HG03025 (cell line): ENCODE data around the gene GBP6.
"Not testable (repeated sequence)": the region's sequence is repeated elsewhere in the genome, so short reads cannot be mapped to it uniquely, and the experiment has no call there.

Experiments used
- ATAC-seq: cut with Tn5 transposase; IDR thresholded peaks from one replicate; pipeline ENCODE4 v1.9.1; 2021; ENCODE audit warnings: mild to moderate bottlenecking, moderate library complexity; ENCODE audit not compliant: unreplicated experiment, low FRiP score

The GBP6 gene

DNA sequence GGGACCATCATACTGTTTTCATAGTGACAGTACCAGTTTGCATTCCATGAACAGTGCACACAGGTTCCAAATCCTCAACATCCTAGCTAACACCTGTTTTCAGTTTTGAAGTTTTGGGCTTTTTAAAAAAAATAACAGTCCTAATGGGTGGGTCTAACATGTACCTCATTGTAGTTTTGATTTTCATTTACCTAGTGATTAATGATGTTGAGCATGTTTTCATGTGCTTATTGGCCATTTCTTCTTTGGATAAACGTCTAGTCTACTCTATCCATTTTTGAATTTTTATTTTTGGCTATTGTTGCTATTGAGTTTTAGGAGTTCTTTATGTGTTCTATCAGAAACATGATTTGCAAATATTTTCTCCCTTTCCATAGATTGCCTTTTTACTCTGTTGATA is 3.4 kb downstream of the GBP6 start:
- no peak for ATAC-seq

DNA sequence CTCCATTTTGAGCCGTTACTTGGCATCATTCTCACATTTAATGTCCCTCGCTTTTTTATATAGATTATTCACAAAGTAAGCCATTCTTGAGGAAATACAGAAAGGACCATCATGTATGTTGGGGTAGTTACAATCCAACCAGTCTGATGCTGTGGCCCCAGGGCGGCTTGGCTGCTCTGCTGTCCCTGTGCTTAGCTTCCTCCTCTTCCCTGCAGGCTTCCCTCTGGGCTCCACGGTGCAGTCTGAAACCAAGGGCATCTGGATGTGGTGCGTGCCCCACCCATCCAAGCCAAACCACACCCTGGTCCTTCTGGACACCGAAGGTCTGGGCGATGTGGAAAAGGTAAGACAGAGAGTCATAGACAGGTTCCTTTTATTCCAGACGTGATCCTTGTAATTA is 5.5 kb downstream of the GBP6 start:
- no peak for ATAC-seq

DNA sequence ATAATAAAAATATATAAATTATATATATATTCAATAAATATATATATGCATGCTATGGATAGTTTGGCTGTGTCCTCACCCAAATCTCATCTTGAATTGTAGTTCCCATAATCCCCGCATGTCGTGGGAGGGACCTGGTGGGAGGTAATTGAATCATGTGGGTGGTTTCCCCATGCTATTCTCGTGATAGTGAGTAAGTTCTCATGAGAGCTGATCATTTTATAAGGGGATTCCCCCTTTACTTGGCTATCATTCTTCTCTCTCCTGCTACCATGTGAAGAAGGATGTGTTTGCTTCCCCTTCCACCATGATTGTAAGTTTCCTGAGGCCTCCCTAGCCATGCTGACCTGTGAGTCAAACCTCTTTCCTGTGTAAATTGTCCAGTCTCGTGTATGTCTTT is 10.0 kb downstream of the GBP6 start:
- ATAC-seq, result not testable (repeated sequence)

GRCh38 chr1:89378001-89378400 is 14.1 kb downstream of the GBP6 start:
- no peak for ATAC-seq

DNA sequence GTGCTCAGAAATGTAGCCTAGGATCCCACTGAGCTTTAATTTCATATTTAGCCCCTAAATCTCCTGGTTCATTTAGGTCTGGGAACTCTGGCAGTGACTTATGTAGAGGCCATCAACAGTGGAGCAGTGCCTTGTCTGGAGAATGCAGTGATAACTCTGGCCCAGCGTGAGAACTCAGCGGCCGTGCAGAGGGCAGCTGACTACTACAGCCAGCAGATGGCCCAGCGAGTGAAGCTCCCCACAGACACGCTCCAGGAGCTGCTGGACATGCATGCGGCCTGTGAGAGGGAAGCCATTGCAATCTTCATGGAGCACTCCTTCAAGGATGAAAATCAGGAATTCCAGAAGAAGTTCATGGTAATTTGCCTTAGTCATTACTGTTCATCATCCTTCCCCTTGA is 17.8 kb downstream of the GBP6 start:
- no peak for ATAC-seq

- no peak for ATAC-seq
These were observed 18.6 kb downstream of the GBP6 start for GRCh38 chr1:89382479-89382878.

DNA sequence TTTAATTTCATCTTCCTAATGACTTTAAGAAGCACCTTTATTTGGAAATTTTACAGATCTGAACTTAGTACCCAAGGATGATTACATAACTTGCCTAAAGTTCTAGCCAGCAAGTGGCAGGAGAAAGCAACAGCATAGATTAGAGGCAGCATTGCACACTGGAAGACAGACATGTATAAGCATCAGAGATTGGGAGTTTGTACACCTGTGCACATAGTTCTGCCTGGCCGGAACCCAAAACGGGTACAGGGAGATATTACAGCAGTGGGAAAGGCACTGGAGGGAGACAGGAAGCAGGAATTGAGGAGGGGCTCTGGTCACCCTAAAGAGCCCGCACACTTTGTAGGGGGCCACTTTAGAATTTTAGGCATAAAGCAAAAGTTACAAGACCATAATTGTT is 19.3 kb downstream of the GBP6 start:
- no peak for ATAC-seq

DNA sequence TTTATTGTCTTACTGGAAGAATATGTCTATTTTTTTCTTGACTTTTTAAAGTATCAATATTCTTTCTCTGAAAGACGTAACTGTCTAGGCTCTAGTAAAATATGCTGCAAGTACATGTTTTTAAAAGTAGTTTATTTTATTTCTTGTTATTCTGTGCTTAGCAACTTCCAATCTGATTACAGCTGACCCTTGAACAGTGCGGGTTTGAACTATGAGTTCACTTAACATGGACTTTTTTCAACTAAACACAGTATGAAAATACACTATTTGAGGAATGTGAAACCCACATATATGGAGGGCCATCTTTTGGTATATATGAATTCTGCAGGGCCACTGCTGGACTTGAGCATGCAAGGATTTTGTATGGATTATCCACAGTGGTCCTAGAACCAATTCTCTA is 26.8 kb downstream of the GBP6 start:
- no peak for ATAC-seq

- ATAC-seq, result no peak
These were observed 27.8 kb downstream of the GBP6 start for GRCh38 chr1:89391686-89392085.

- ATAC-seq, result no peak
These were observed 31.0 kb downstream of the GBP6 start for GRCh38 chr1:89394851-89395250.

GRCh38 chr1:89396902-89397301 is 33.0 kb downstream of the GBP6 start:
- ATAC-seq, result no peak

- no peak for ATAC-seq
These were observed 41.5 kb downstream of the GBP6 start for GRCh38 chr1:89405275-89405929.

GRCh38 chr1:89407360-89407759 is 43.5 kb downstream of the GBP6 start:
- ATAC-seq, result no peak

DNA sequence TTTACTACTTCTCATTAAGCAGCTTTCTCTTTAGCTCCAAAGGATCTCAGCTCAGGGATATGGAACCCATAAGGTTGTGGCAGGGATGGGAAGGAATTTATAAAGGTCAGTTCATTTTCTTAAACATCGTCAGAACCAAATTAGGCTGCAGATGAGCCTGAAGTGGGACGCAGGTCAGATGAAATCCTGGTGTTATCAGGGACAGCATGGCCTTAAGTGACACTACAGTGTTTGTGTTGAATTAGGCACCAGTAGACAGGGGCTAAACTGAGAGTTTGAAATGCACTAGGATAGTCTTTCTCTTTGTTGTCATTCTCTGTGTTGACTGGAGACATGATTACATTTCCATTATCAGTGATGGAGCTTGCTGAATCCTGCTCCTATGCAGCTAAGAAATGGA is 43.9 kb downstream of the GBP6 start:
- not testable (repeated sequence) for ATAC-seq

DNA sequence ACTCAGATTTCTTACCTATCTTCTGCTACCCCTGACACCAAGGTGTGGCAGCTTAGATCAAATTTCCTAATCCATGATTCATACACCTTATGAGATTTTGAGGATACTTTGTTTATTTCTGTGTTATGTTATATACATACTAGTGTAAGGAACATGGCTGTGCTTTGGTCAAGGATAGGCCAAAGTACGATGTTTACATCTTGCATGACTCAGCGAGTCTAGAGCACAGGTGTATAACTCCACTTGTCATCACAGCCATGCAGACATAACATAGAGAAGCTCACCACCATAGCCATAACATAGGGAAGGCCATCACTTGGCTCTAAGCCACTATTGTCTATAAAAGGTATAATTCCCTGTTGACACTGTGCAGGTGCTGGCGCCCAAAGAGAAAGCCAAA is 61.2 kb downstream of the GBP6 start:
- no peak for ATAC-seq

DNA sequence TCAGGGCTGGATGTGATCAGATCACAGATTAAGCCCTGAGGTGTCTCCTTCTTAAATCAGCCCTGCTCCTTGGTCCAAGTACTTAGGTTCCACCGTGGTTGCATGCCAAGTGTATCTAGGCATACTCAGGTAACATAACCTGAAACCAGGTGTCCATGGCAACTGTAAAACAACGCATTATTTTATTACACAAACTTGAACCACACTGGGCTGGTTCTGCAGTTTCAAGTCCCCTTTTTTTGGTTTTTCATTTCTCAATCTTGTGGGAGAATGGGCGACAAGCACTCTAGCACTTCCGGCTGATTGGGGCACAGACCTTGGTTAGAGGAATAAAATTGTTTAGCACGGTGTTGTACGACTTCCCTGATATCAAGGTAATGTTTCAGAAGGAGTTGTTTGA is 65.2 kb downstream of the GBP6 start:
- ATAC-seq, result no peak

DNA sequence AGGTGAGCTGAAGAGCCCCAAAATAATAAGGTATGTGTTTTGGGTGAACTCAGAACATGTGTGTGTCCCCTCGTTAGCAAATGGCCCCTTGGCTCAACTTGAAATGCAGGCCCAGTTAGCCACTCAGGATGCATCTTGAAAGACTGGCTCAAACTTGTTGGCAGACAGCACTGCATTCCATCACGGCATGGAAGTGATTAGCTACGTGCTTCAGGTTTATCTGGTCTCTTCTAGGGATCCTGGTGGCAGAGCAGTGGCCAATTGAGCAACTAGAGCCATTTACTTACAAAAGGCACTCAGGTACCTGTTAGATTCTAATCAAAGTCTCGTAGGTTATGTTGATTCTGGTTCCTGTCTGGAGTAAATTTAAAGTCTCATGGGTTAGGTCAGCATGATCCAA is 65.8 kb downstream of the GBP6 start:
- not testable (repeated sequence) for ATAC-seq

- ATAC-seq, result no peak
These were observed 69.6 kb downstream of the GBP6 start for GRCh38 chr1:89433421-89433820.

DNA sequence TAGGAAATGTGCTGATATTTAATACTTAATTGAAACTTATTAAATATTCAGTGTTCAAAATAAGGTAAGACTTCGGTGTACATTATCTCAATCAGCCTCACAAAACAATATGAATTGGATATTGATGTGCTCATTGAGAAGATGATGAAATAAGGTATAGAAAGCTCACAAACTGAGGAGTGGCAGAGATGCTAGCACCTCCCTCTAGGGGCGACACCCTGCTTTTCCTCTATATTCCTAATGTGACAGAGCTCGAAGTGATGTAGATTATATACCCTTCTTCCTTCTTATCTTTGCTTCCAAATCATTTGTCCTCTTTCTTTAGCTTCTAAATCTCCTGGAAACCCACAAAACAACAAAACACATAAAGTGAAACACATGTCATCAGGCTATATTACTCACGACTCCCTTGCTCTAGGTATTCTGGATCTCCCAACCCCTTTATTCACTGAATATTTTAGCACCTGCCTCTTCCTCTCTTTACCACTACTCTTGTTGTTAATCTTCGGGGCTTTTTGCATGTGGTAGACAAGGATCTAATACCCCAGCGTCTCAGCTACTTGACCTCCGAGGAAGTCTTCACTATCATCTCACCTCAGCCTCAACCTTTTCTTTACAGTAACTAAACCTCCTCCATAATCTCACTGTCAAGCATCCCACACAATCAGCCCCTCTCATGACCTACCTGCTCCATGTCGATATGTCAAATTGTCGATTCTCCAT is 70.4 kb downstream of the GBP6 start:
- not testable (repeated sequence) for ATAC-seq
